GM21390 (cell line): ENCODE measurements around the gene GDAP1L1.
"Not testable (repeated sequence)": the region's sequence is repeated elsewhere in the genome, so short reads cannot be mapped to it uniquely, and the experiment has no call there.

Source experiments
- ATAC-seq: cut with Tn5 transposase; IDR thresholded peaks from one replicate; pipeline ENCODE4 v1.9.1; 2021; ENCODE audit not compliant: unreplicated experiment

Gene GDAP1L1

GRCh38 chr20:44299011-44299535, 52.0 kb downstream of the GDAP1L1 start:
- not testable (repeated sequence) for ATAC-seq

GRCh38 chr20:44301285-44301684, 54.2 kb downstream of the GDAP1L1 start:
- ATAC-seq = no peak

GRCh38 chr20:44302026-44302669, 55.0 kb downstream of the GDAP1L1 start:
- ATAC-seq = no peak

- ATAC-seq = no peak
Measured at GRCh38 chr20:44302736-44303135, 55.6 kb downstream of the GDAP1L1 start.

- ATAC-seq = no peak
Measured at GRCh38 chr20:44304383-44304782, 57.3 kb downstream of the GDAP1L1 start.

- ATAC-seq = no peak
Measured at GRCh38 chr20:44306927-44307326, 59.8 kb downstream of the GDAP1L1 start.

- ATAC-seq = no peak
Measured at GRCh38 chr20:44309763-44310663, 62.9 kb downstream of the GDAP1L1 start.

GRCh38 chr20:44310664-44311639, 63.8 kb downstream of the GDAP1L1 start, which contains the start of gene FITM2:
Gene FITM2 (minus strand): TSS chr20:44311202. CDS start chr20:44311148, 54 bp downstream.
- peak; percentile 92 for ATAC-seq

- ATAC-seq = no peak
Measured at GRCh38 chr20:44314870-44315269, 67.8 kb downstream of the GDAP1L1 start.

GRCh38 chr20:44319839-44320422, 72.8 kb downstream of the GDAP1L1 start:
- ATAC-seq = no peak

- no peak for ATAC-seq
Measured at GRCh38 chr20:44324343-44324742, 77.2 kb downstream of the GDAP1L1 start.

- ATAC-seq = no peak
Measured at GRCh38 chr20:44326391-44327159, 79.5 kb downstream of the GDAP1L1 start.

- ATAC-seq = not testable (repeated sequence)
Measured at GRCh38 chr20:44327748-44328147, 80.6 kb downstream of the GDAP1L1 start.

GRCh38 chr20:44328428-44328827, 81.3 kb downstream of the GDAP1L1 start:
- no peak for ATAC-seq
